Colonic mucosa (tissue), 4 donors: ENCODE results near the gene EMP2. TPM values are rescaled to one million over a fixed set of nuclear protein-coding genes. Genes with fewer than 3 reads are reported as not detected.

Source experiments
- DNase-seq: peaks from one replicate; pipeline ENCODE4 v3.0.0-alpha.2; 2020
- H3K27ac ChIP-seq: fragments of 200-600 bp; one replicate; pipeline ENCODE4 v1.8.0; 2021
- H3K27me3 ChIP-seq: fragments of 200-600 bp; one replicate; pipeline ENCODE4 v1.8.0; 2021
- H3K36me3 ChIP-seq: fragments of 200-600 bp; one replicate; pipeline ENCODE4 v1.8.0; 2021
- H3K4me1 ChIP-seq: fragments of 200-600 bp; one replicate; pipeline ENCODE4 v1.8.0; 2021; ENCODE audit warnings: mild to moderate bottlenecking
- H3K4me3 ChIP-seq: fragments of 200-600 bp; one replicate; pipeline ENCODE4 v1.8.0; 2021
- H3K9ac ChIP-seq, 2 donors: one replicate each; pipeline ENCODE4 v1.7.0; 2013; ENCODE audit warnings: control low read depth in 2 of 2, low read depth in 2 of 2, low read length in 2 of 2
- H3K9me3 ChIP-seq: fragments of 200-600 bp; one replicate; pipeline ENCODE4 v1.8.0; 2021
- CTCF ChIP-seq: fragments of 200-600 bp; IDR thresholded peaks from one replicate; pipeline ENCODE4 v1.8.0; 2022; ENCODE audit warnings: antibody characterized with exemption, mild to moderate bottlenecking
- intact Hi-C: fragments of 100-400 bp; cut with DNase I; formaldehyde crosslinking; loops from one replicate; pipeline ENCODE4 v1.14.1; 2022
- total RNA-seq, 2 donors: library from RNA; stranded (reverse); fragmentation: NEBNext Ultra II Directional in 1 of 2; extraction: Animal tissue kit (Norgen Biotek cat#: 25700) in 1 of 2; gene quantifications; one replicate each; pipeline ENCODE4 v1.2.1, GENCODE V29; 2021
- donor health status: healthy.
- donor health status: DM: no; HTN: no; CAD: no.
- donor health status: DM: no; HTN: no; CAD: no.

EMP2 gene
- total RNA-seq, 2 donors from 2014 or later = 113 to 133 TPM

- no peak for DNase-seq
- no peaks in the 10 kb centered on the region for H3K36me3 ChIP-seq
- no peak overlapping the region for H3K9ac ChIP-seq
- no peak overlapping the region for H3K4me3 ChIP-seq
- no peak overlapping the region for H3K27ac ChIP-seq
- H3K9me3 ChIP-seq = no peaks in the 10 kb centered on the region
- H3K27me3 ChIP-seq = no peaks in the 10 kb centered on the region
- intact Hi-C loops = loop anchor here (10.0 kb wide), 1 partner anchor 45 kb away; no protein-coding TSS in a partner anchor
- no peaks in the 10 kb centered on the region for H3K4me1 ChIP-seq
- no peak for TF ChIP-seq CTCF
These were observed 10.8 kb downstream of the EMP2 start for GRCh38 chr16:10569621-10570020.

- H3K9ac ChIP-seq = no peak overlapping the region
- no peak overlapping the region for H3K27ac ChIP-seq
- H3K36me3 ChIP-seq = no peaks in the 10 kb centered on the region
- H3K4me1 ChIP-seq = no peaks in the 10 kb centered on the region
- H3K27me3 ChIP-seq = no peaks in the 10 kb centered on the region
- no peaks in the 10 kb centered on the region for H3K9me3 ChIP-seq
- no peak overlapping the region for H3K4me3 ChIP-seq
- intact Hi-C loops = no loop called here
- no peak for TF ChIP-seq CTCF
- DNase-seq = no peak
These were observed 13.8 kb downstream of the EMP2 start for GRCh38 chr16:10566613-10567012.

- Histone ChIP-seq H3K9me3 (no peaks in the 10 kb centered on the region), H3K36me3 (no peaks in the 10 kb centered on the region), H3K9ac (no peak overlapping the region), H3K4me3 (no peak overlapping the region), H3K4me1 (no peaks in the 10 kb centered on the region), H3K27ac (no peak overlapping the region), H3K27me3 (no peaks in the 10 kb centered on the region)
- no peak for DNase-seq
- intact Hi-C loops = no loop called here
- TF ChIP-seq CTCF = no peak
These were observed 15.2 kb downstream of the EMP2 start for GRCh38 chr16:10565167-10565566.

DNA sequence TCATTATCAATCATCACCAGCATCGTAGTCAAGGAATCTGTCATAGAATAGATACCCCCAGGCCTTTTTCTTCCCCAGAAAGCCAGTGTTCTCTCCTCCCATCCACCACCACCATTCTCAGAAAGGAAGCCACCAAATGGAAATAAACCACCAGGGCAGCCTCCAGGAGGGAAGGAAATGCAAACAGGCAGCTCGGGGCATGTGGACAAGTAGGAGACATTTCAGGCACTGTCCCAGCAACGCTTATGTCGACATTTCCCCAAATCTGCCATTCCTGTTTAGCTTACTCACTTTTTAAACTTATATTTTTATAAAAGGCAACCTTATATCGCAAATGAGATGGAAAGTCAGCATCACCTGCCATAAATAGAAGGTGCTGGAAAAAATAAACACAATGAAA lies 15.8 kb downstream of the EMP2 start:
- no peaks in the 10 kb centered on the region for H3K4me1 ChIP-seq
- intact Hi-C loops = no loop called here

DNA sequence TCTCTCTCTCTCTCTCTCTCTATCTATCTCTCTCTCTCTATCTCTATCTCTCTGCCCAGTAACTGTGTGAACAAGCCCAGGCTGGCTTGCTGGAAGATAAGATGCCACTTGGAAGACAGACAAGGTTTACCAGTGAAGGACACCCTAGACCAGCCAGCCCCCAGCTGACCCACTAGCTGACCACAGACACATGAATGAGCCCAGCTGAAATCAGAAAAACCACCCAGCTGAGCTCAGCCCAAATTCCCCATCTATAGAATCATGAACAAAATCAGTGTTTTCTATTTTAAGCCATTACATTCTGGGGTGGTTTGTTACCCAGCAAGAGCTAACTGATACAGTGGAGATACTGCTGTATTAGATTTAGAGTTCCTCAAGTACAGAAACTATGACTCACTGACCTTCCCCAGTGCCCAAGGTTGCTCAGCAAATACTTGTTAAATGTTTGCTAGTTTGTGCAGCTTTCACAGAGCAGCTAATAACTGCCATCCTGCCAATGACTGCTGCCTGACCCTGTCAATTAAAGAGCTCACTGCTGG lies 18.0 kb downstream of the EMP2 start:
- intact Hi-C loops = no loop called here
- DNase-seq = no peak
- H3K4me1 ChIP-seq = no peaks in the 10 kb centered on the region
- no peak for TF ChIP-seq CTCF
- H3K36me3 ChIP-seq = no peaks in the 10 kb centered on the region
- H3K27me3 ChIP-seq = no peaks in the 10 kb centered on the region
- H3K4me3 ChIP-seq = no peak overlapping the region
- no peaks in the 10 kb centered on the region for H3K9me3 ChIP-seq
- no peak overlapping the region for H3K9ac ChIP-seq
- no peak overlapping the region for H3K27ac ChIP-seq

More for the DNA sequence above, 15.8 kb downstream of the EMP2 start:
- Histone ChIP-seq H3K36me3 (no peaks in the 10 kb centered on the region), H3K27me3 (no peaks in the 10 kb centered on the region), H3K27ac (no peak overlapping the region), H3K9ac (no peak overlapping the region), H3K9me3 (no peaks in the 10 kb centered on the region), H3K4me3 (no peak overlapping the region)
- DNase-seq = no peak
- no peak for TF ChIP-seq CTCF
